ENCODE data around the gene GRK4.

DNA sequence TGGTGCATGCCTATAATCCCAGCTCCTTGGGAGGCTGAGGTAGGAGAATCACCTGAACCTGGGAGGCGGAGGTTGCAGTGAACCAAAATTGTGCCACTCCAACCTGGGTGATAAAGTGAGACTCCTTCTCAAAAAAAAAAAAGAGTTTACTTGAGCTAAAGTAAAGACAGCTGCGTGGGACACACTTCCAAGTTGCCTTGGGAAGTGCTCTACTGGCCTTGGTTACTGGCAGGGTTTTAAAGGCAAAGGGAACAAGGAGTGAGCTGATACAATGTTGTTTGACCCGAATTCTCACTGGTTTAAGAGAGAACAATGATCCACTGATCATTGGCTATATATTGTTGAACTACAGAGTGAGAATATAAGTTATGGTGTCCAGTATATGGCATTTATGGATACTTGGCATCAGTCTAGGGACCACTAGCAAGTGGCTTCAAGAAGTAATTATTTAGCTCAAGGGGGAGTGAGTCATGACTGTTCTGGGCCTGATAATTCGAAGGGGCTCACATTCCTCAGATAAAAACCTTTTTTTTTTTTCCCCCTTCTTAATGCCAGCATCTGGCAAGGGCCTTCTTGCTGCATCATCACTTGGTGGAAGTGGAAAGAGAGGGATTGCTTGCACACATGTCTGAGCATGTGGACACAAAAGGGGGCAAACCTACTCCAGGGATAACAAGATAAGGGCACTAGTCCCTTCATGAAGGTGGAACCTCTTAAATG lies 32.3 kb downstream of the GRK4 start:
- TF ChIP-seq POLR2A (IDR thresholded peaks at IDR 0.05): no peak
- TF ChIP-seq, protein P1, sequence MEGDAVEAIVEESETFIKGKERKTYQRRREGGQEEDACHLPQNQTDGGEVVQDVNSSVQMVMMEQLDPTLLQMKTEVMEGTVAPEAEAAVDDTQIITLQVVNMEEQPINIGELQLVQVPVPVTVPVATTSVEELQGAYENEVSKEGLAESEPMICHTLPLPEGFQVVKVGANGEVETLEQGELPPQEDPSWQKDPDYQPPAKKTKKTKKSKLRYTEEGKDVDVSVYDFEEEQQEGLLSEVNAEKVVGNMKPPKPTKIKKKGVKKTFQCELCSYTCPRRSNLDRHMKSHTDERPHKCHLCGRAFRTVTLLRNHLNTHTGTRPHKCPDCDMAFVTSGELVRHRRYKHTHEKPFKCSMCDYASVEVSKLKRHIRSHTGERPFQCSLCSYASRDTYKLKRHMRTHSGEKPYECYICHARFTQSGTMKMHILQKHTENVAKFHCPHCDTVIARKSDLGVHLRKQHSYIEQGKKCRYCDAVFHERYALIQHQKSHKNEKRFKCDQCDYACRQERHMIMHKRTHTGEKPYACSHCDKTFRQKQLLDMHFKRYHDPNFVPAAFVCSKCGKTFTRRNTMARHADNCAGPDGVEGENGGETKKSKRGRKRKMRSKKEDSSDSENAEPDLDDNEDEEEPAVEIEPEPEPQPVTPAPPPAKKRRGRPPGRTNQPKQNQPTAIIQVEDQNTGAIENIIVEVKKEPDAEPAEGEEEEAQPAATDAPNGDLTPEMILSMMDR (IDR thresholded peaks at IDR 0.05): no peak
